AG04449 (cell line): ENCODE results near the gene SLC25A28.

Experiments
- CTCF ChIA-PET: fragments of 350-600 bp; formaldehyde crosslinking; extraction: SDS; loops from one replicate; lab custom pipeline; 2021; ENCODE audit warnings: antibody characterized with exemption; lab: Yijun Ruan, JAX
- POLR2A ChIA-PET: fragments of 400-600, 350-600 bp; formaldehyde crosslinking; extraction: SDS; loops from one replicate; lab custom pipeline; 2020; ENCODE audit warnings: antibody characterized with exemption, inconsistent platforms; lab: Yijun Ruan, JAX
- DNase-seq: peaks from one replicate; pipeline ENCODE4 v3.0.0-alpha.2; 2010; ENCODE audit warnings: low read depth, low spot score
- H3K4me3 ChIP-seq: 2 replicates; pipeline ENCODE4 v1.5.1; 2011; ENCODE audit warnings: low read depth, mild to moderate bottlenecking, control low read depth, low read length
- TF ChIP-seq, protein P1 (sequence below): IDR thresholded peaks from one replicate; pipeline ENCODE4 v1.5.1; 2011; ENCODE audit warnings: mild to moderate bottlenecking, moderate library complexity, low read length, control low read depth, inconsistent platforms; ENCODE audit not compliant: insufficient read depth; ENCODE audit errors: missing control alignments

Gene SLC25A28

DNA sequence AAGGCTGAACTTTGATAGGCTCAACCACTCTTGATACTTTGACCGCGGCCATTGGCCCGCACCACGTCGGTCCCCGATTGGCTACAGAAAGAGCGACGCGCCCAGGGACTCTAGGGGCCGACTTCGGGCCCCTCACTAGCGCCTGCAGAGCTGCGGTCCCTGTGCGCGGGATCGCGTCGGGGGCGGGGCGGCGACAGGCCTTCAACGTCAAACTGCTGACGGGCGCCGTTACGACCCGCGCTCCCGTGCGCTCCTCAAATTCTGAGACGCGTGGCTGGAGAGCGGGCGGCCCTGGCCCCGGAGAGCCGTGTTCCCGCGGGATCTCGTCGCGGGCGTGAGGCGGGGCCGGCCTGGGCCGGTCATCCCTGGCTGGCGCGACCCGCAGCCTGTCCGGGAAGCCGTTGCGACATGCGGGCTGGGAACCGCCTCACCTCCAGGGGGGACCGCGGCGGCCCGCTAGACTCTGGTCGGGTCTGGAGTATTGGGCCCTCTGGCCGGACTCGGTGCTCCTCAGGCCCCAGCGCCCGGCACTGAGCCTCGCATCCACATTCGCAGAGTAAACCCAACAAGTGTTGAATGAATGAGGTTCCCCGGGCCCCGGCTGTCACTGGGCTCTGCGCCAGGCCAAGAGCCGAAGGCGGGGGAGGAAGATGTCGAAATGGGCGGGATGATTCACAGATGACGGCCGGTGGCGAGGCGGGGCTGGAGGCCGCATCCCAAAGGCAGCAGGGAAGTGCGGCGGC lies 643 bp upstream of the SLC25A28 start:
- CTCF ChIA-PET: interaction anchor here (0.8 to 9.4 kb wide), 11 partner anchors 9 to 228 kb away, joined by 3 to 126 read pairs (median 5); partner anchors contain the start of genes ENTPD7 and GOT1
- peak; percentile 61 for DNase-seq
- TF ChIP-seq, protein P1, sequence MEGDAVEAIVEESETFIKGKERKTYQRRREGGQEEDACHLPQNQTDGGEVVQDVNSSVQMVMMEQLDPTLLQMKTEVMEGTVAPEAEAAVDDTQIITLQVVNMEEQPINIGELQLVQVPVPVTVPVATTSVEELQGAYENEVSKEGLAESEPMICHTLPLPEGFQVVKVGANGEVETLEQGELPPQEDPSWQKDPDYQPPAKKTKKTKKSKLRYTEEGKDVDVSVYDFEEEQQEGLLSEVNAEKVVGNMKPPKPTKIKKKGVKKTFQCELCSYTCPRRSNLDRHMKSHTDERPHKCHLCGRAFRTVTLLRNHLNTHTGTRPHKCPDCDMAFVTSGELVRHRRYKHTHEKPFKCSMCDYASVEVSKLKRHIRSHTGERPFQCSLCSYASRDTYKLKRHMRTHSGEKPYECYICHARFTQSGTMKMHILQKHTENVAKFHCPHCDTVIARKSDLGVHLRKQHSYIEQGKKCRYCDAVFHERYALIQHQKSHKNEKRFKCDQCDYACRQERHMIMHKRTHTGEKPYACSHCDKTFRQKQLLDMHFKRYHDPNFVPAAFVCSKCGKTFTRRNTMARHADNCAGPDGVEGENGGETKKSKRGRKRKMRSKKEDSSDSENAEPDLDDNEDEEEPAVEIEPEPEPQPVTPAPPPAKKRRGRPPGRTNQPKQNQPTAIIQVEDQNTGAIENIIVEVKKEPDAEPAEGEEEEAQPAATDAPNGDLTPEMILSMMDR: no peak
- peak overlapping the region; percentile 67 for H3K4me3 ChIP-seq
- POLR2A ChIA-PET: interaction anchor here (0.8 to 2.0 kb wide), 7 partner anchors 10 to 177 kb away, joined by 3 to 9 read pairs (median 3); partner anchors contain the start of gene ENTPD7

- POLR2A ChIA-PET: interaction anchor here (0.6 kb wide), 1 partner anchor 1162 kb away, joined by 4 read pairs; no protein-coding TSS in a partner anchor
These were observed 994 bp downstream of the SLC25A28 start for GRCh38 chr10:99619090-99619800.

DNA sequence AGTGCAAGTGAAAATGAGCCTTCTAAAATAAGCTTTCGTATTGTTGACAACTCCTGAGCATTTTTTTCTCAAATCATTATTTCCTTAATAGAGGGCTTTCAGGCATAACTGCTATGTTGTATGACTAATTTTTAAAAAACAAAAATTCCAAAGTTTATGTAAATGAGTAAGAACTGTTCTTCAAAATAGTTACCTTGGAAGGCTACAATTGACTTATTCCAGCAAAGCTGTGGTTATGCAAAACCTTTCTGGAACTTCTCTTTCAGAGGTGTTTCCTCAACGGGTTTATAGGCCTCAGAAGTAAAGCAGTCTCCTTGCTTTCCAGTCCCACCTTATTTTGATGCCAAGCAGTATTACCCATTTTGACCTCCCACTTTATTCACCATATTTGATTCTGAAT lies 2.5 kb downstream of the SLC25A28 start:
- POLR2A ChIA-PET: no interaction called here
- no peak overlapping the region for H3K4me3 ChIP-seq
- CTCF ChIA-PET: interaction anchor here (0.9 to 11.1 kb wide), 8 partner anchors 11 to 225 kb away, joined by 3 to 245 read pairs (median 25); no protein-coding TSS in a partner anchor
- TF ChIP-seq, protein P1: no peak
- DNase-seq: no peak

More at GRCh38 chr10:99619090-99619800, 994 bp downstream of the SLC25A28 start:
- no peak for DNase-seq
- H3K4me3 ChIP-seq: peak overlapping the region; percentile 68
- TF ChIP-seq, protein P1: no peak
- CTCF ChIA-PET: interaction anchor here (0.6 to 9.4 kb wide), 10 partner anchors 9 to 226 kb away, joined by 3 to 126 read pairs (median 4); no protein-coding TSS in a partner anchor

- DNase-seq: no peak
- no peak overlapping the region for H3K4me3 ChIP-seq
- POLR2A ChIA-PET: no interaction called here
- CTCF ChIA-PET: interaction anchor here (0.6 to 11.1 kb wide), 13 partner anchors 9 to 1624 kb away, joined by 3 to 245 read pairs (median 5); no protein-coding TSS in a partner anchor
- TF ChIP-seq, protein P1: no peak
These were observed 4.8 kb downstream of the SLC25A28 start for GRCh38 chr10:99615426-99615825.

DNA sequence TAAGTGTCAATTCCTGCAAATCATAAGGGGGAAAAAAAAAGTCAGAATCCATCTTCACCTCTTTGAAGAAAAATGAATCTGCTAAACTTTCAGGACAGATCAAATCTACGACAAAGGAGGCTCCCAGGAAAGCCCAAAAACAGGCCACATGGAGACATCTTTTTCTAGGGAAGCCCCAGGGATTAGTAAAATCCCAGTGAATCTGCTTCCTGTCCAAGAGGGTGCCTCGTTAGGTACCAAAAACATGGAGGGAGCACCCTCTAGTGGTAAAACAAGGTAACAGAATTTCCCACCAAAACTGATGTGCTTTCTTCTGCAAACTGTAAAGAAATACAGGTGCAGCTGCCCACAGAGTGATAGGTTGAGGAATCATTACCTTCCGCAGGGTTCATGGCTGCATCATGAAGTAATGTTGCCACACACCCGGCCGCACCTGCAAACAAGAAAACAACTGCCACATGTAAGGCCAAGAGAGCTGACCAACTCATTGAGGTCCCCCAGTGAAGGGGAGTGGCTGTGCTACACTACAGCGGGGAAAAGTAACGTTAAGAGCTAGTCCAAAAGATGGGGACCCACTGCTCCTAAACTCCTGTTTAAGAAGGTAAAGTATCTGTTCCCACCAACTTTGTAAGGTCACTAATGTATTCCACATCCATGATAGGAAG lies 7.9 kb downstream of the SLC25A28 start:
- POLR2A ChIA-PET: no interaction called here
- DNase-seq: no peak
- TF ChIP-seq, protein P1: peak; percentile 76
- CTCF ChIA-PET: interaction anchor here (0.6 to 11.1 kb wide), 35 partner anchors 9 to 1148 kb away, joined by 3 to 245 read pairs (median 3); partner anchors contain the start of genes COX15, CUTC and GOT1
- no peak overlapping the region for H3K4me3 ChIP-seq
